Nephron progenitor cell (in vitro differentiated cells): ENCODE results near the gene PTPRD.

Source experiments
- DNase-seq: peaks from one replicate; pipeline ENCODE4 v3.0.0; 2021
- H3K27ac Mint-ChIP-seq: 2 replicates; pipeline ENCODE4 v1.8.0; 2021; ENCODE audit warnings: mild to moderate bottlenecking, moderate library complexity, mixed read lengths
- H3K27me3 Mint-ChIP-seq: 2 replicates; pipeline ENCODE4 v1.8.0; 2021; ENCODE audit warnings: mild to moderate bottlenecking, low read depth, mixed read lengths; ENCODE audit not compliant: poor library complexity
- H3K36me3 Mint-ChIP-seq: 2 replicates; pipeline ENCODE4 v1.8.0; 2021; ENCODE audit warnings: low read depth, mixed read lengths
- H3K4me1 Mint-ChIP-seq: 2 replicates; pipeline ENCODE4 v1.8.0; 2021; ENCODE audit warnings: mixed read lengths
- H3K4me3 Mint-ChIP-seq: 2 replicates; pipeline ENCODE4 v1.8.0; 2021; ENCODE audit warnings: mild to moderate bottlenecking, moderate library complexity, mixed read lengths
- H3K9me3 Mint-ChIP-seq: 2 replicates; pipeline ENCODE4 v1.8.0; 2021; ENCODE audit warnings: mild to moderate bottlenecking, moderate library complexity, mixed read lengths
- CTCF ChIP-seq: fragments of 200-600 bp; sonication (generic); IDR thresholded peaks from 2 replicates; pipeline ENCODE4 v1.5.0; 2021; ENCODE audit warnings: antibody characterized with exemption

PTPRD gene

GRCh38 chr9:9881692-9882091, 731.1 kb downstream of the PTPRD start:
- no peak for DNase-seq
- Mint-ChIP-seq H3K27ac (no peak overlapping the region), H3K27me3 (peaks cover 2% of the 10 kb centered on the region)

GRCh38 chr9:9874270-9874669, 738.5 kb downstream of the PTPRD start:
- no peak for DNase-seq
- no peaks in the 10 kb centered on the region for H3K36me3 Mint-ChIP-seq
- no peak overlapping the region for H3K4me3 Mint-ChIP-seq
- no peaks in the 10 kb centered on the region for H3K4me1 Mint-ChIP-seq
- peaks cover 2% of the 10 kb centered on the region for H3K27me3 Mint-ChIP-seq
- H3K27ac Mint-ChIP-seq, result no peak overlapping the region
- no peaks in the 10 kb centered on the region for H3K9me3 Mint-ChIP-seq
- TF ChIP-seq CTCF, result no peak

More at GRCh38 chr9:9881692-9882091, 731.1 kb downstream of the PTPRD start:
- Mint-ChIP-seq H3K9me3 (no peaks in the 10 kb centered on the region), H3K4me3 (no peak overlapping the region), H3K4me1 (no peaks in the 10 kb centered on the region), H3K36me3 (no peaks in the 10 kb centered on the region)
- TF ChIP-seq CTCF, result no peak

GRCh38 chr9:9862235-9862810, 750.5 kb downstream of the PTPRD start:
- H3K4me1 Mint-ChIP-seq, result no peaks in the 10 kb centered on the region
- H3K4me3 Mint-ChIP-seq, result no peak overlapping the region
- DNase-seq, result no peak
- H3K27me3 Mint-ChIP-seq, result no peaks in the 10 kb centered on the region
- H3K36me3 Mint-ChIP-seq, result no peaks in the 10 kb centered on the region
- TF ChIP-seq CTCF, result no peak
- no peaks in the 10 kb centered on the region for H3K9me3 Mint-ChIP-seq
- H3K27ac Mint-ChIP-seq, result no peak overlapping the region

- Mint-ChIP-seq H3K27ac (no peak overlapping the region), H3K9me3 (no peaks in the 10 kb centered on the region), H3K4me1 (no peaks in the 10 kb centered on the region), H3K27me3 (no peaks in the 10 kb centered on the region), H3K36me3 (no peaks in the 10 kb centered on the region), H3K4me3 (no peak overlapping the region)
- DNase-seq, result no peak
- TF ChIP-seq CTCF, result no peak
These were observed 757.4 kb downstream of the PTPRD start for GRCh38 chr9:9855177-9856078.

- Mint-ChIP-seq H3K4me1 (no peaks in the 10 kb centered on the region), H3K4me3 (no peak overlapping the region), H3K9me3 (no peaks in the 10 kb centered on the region), H3K27ac (no peak overlapping the region), H3K36me3 (no peaks in the 10 kb centered on the region), H3K27me3 (no peaks in the 10 kb centered on the region)
- TF ChIP-seq CTCF, result no peak
- DNase-seq, result no peak
These were observed 765.1 kb downstream of the PTPRD start for GRCh38 chr9:9847750-9848149.
